Eye (tissue), 1 donor: ENCODE measurements around the gene TMED7.
"Not testable (repeated sequence)": the region's sequence is repeated elsewhere in the genome, so short reads cannot be mapped to it uniquely, and the experiment has no call there.

Source experiments
- DNase-seq: peaks from one replicate; pipeline ENCODE4 v3.0.0-alpha.2; 2015

Gene TMED7

GRCh38 chr5:115625579-115626444 lies at the start of gene TMED7:
TMED7 (minus strand) TSS chr5:115626036; CDS start chr5:115625792, 244 bp downstream.
- peak; percentile 99 for DNase-seq

- DNase-seq: not testable (repeated sequence)
Observed at GRCh38 chr5:115674782-115675181, 48.9 kb upstream of the TMED7 start.

- DNase-seq: no peak
Observed at GRCh38 chr5:115673596-115673995, 47.8 kb upstream of the TMED7 start.

GRCh38 chr5:115671939-115672338 lies 46.1 kb upstream of the TMED7 start:
- DNase-seq: no peak

- DNase-seq: no peak
Observed at GRCh38 chr5:115666023-115666422, 40.2 kb upstream of the TMED7 start.

GRCh38 chr5:115661563-115661962 lies 35.7 kb upstream of the TMED7 start:
- DNase-seq: no peak

GRCh38 chr5:115661101-115661500 lies 35.3 kb upstream of the TMED7 start:
- DNase-seq: peak; percentile 32

GRCh38 chr5:115657881-115658233 lies 32.0 kb upstream of the TMED7 start:
- no peak for DNase-seq

- no peak for DNase-seq
Observed at GRCh38 chr5:115657125-115657880, 31.5 kb upstream of the TMED7 start.

- no peak for DNase-seq
Observed at GRCh38 chr5:115656404-115656803, 30.6 kb upstream of the TMED7 start.

- no peak for DNase-seq
Observed at GRCh38 chr5:115655994-115656393, 30.2 kb upstream of the TMED7 start.

- no peak for DNase-seq
Observed at GRCh38 chr5:115649541-115649940, 23.7 kb upstream of the TMED7 start.

GRCh38 chr5:115648056-115648455 lies 22.2 kb upstream of the TMED7 start:
- DNase-seq: no peak

GRCh38 chr5:115645386-115645785 lies 19.6 kb upstream of the TMED7 start:
- not testable (repeated sequence) for DNase-seq

- DNase-seq: no peak
Observed at GRCh38 chr5:115644046-115644445, 18.2 kb upstream of the TMED7 start.

- no peak for DNase-seq
Observed at GRCh38 chr5:115641948-115642347, 16.1 kb upstream of the TMED7 start.

- no peak for DNase-seq
Observed at GRCh38 chr5:115640274-115640673, 14.4 kb upstream of the TMED7 start.

GRCh38 chr5:115639377-115639776 lies 13.5 kb upstream of the TMED7 start:
- DNase-seq: peak; percentile 20

GRCh38 chr5:115637507-115637906 lies 11.7 kb upstream of the TMED7 start:
- no peak for DNase-seq

GRCh38 chr5:115636008-115636407 lies 10.2 kb upstream of the TMED7 start:
- no peak for DNase-seq

- peak; percentile 96 for DNase-seq
Observed at GRCh38 chr5:115634343-115635132, 8.7 kb upstream of the TMED7 start.

GRCh38 chr5:115629903-115630302 lies 4.1 kb upstream of the TMED7 start:
- DNase-seq: no peak

GRCh38 chr5:115627295-115627865 lies 1.5 kb upstream of the TMED7 start:
- DNase-seq: no peak
